ENCODE measurements around the gene DIS3L2.

GRCh38 chr2:232342635-232343565 lies 381.4 kb downstream of the DIS3L2 start:
- TF ChIP-seq POLR2AphosphoS5 (IDR thresholded peaks at IDR 0.05; ENCODE audit: borderline replicate concordance, low read depth, low read length) (0 out of 2 replicates have a peak, but pooled peaks have one; percentile 15), EZH2 (IDR thresholded peaks at IDR 0.05) (no peak), FOXP2 (optimal IDR thresholded peaks at IDR 0.05; ENCODE audit: control extremely low read depth, extremely low read length, insufficient read depth) (no peak)
